BLaER1 treated with 17β-estradiol and CSF1 and Interleukin-3, amounts not matched to agents 10 nM and 100 nM (cell line): ENCODE measurements around the gene MCCC1.
"Not testable (repeated sequence)": the region's sequence is repeated elsewhere in the genome, so short reads cannot be mapped to it uniquely, and the experiment has no call there.

ENCODE experiments used
- H3K27ac ChIP-seq, 11 experiments: shearing (Covaris generic); formaldehyde crosslinking; 2 replicates each; pipeline ENCODE4 v1.8.1; 2022
- H3K27me3 ChIP-seq, 11 experiments: shearing (Covaris generic); formaldehyde crosslinking; 2 replicates each; pipeline ENCODE4 v1.8.1; 2022
- H3K36me3 ChIP-seq, 11 experiments: shearing (Covaris generic); formaldehyde crosslinking; 2 replicates each; pipeline ENCODE4 v1.8.1; 2022
- H3K4me1 ChIP-seq, 10 experiments: shearing (Covaris generic); formaldehyde crosslinking; 2 replicates each; pipeline ENCODE4 v1.8.1; 2022
- H3K4me2 ChIP-seq, 11 experiments: shearing (Covaris generic); formaldehyde crosslinking; 2 replicates each; pipeline ENCODE4 v1.8.1; 2022
- H3K4me3 ChIP-seq, 10 experiments: shearing (Covaris generic); formaldehyde crosslinking; 2 replicates each; pipeline ENCODE4 v1.8.1; 2022
- H3K9ac ChIP-seq, 11 experiments: shearing (Covaris generic); formaldehyde crosslinking; 2 replicates each; pipeline ENCODE4 v1.8.1; 2022
- H3K9me3 ChIP-seq, 11 experiments: shearing (Covaris generic); formaldehyde crosslinking; replicated peaks in 1 of 11; 2 replicates each; pipeline ENCODE4 v1.8.1; 2022
- H4K20me1 ChIP-seq, 11 experiments: shearing (Covaris generic); formaldehyde crosslinking; 2 replicates each; pipeline ENCODE4 v1.8.1; 2022
- Cebpa-rat ChIP-seq, 11 experiments: shearing (Covaris generic); IDR thresholded peaks; 2 replicates each; pipeline ENCODE4 v1.8.1; 2022

MCCC1 gene

GRCh38 chr3:183074261-183074660 lies 25.0 kb downstream of the MCCC1 start:
- H3K9ac ChIP-seq: peak overlapping the region in 3 of 11 experiments; percentile 8 to 50 (median 30); a peak in 3 of 22 replicates
- peak overlapping the region in 5 of 11 experiments; percentile 13 to 72 (median 48); a peak in 8 of 22 replicates for H3K27ac ChIP-seq
- H3K36me3 ChIP-seq: peaks cover 59 to 85% (median 78%) of the 10 kb centered on the region in 11 experiments
- H3K4me3 ChIP-seq: peak overlapping the region in 1 of 10 experiments; percentile 11; a peak in 1 of 20 replicates
- no peaks in the 10 kb centered on the region for H4K20me1 ChIP-seq
- TF ChIP-seq Cebpa-rat (IDR thresholded peaks at IDR 0.05): no peak
- peaks cover 0 to 27% (median 12%) of the 10 kb centered on the region in 10 experiments; a peak in 10 of 20 replicates for H3K4me1 ChIP-seq
- peak overlapping the region in 5 of 11 experiments; percentile 1 to 80 (median 61); a peak in 9 of 22 replicates for H3K4me2 ChIP-seq
- H3K9me3 ChIP-seq: peaks cover 31 to 46% (median 42%) of the 10 kb centered on the region in 11 experiments
- H3K27me3 ChIP-seq: no peaks in the 10 kb centered on the region

- Histone ChIP-seq H3K9ac (peak overlapping the region in 3 of 11 experiments; percentile 8 to 50 (median 30); a peak in 3 of 22 replicates), H3K4me2 (peak overlapping the region in 5 of 11 experiments; percentile 1 to 80 (median 61); a peak in 9 of 22 replicates), H3K27ac (peak overlapping the region in 5 of 11 experiments; percentile 13 to 72 (median 48); a peak in 8 of 22 replicates), H3K4me1 (peaks cover 0 to 27% (median 12%) of the 10 kb centered on the region in 10 experiments; a peak in 10 of 20 replicates), H3K36me3 (peaks cover 59 to 85% (median 78%) of the 10 kb centered on the region in 11 experiments), H4K20me1 (no peaks in the 10 kb centered on the region), H3K27me3 (no peaks in the 10 kb centered on the region), H3K4me3 (peak overlapping the region in 1 of 10 experiments; percentile 11; a peak in 1 of 20 replicates), H3K9me3 (peaks cover 27 to 46% (median 40%) of the 10 kb centered on the region in 11 experiments)
- TF ChIP-seq Cebpa-rat (IDR thresholded peaks at IDR 0.05): no peak
Observed at GRCh38 chr3:183073839-183074238, 25.5 kb downstream of the MCCC1 start.

DNA sequence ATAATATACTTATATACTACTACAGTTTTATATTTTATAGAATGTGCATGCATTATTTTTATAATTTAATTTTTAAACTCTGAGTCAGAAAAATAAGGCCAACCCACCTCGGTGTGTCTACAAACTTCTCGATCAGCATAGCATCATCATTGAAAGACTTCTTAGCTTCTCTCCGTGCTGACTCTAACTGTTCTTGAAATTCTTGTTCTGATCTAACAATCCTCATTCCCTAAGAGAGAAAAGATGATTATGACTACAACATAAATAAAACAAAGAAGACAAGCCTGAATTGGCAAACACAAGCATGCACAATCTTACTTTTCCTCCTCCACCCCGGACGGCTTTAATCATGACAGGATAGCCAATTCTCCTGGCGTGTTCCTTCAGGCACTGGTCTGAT lies 28.4 kb downstream of the MCCC1 start:
- Histone ChIP-seq H3K4me3 (no peak overlapping the region), H3K27me3 (no peaks in the 10 kb centered on the region), H3K9ac (no peak overlapping the region), H3K27ac (no peak overlapping the region), H3K9me3 (peaks cover 24 to 44% (median 39%) of the 10 kb centered on the region in 11 experiments), H3K36me3 (peaks cover 64 to 85% (median 79%) of the 10 kb centered on the region in 11 experiments), H3K4me2 (no peak overlapping the region), H3K4me1 (peaks cover 0 to 27% (median 12%) of the 10 kb centered on the region in 10 experiments; a peak in 10 of 20 replicates), H4K20me1 (no peaks in the 10 kb centered on the region)
- no peak for TF ChIP-seq Cebpa-rat (IDR thresholded peaks at IDR 0.05)

DNA sequence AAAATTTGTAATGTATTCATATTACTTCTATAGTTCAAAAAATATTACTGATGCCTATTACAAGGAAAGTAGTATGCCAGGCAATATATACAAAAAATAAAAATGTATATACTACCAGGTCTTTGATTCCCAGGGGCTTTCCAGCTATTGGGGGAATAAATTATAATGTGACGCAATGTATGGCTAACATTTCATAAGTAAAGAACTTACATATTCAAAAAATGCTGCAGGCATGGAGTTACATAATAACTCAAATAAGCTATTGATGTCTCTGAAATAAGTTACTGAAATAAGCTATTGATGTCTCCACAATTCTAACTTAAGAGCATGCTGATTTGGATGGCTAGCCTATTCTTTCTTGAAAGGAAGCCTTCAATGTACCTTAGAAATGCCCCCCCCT lies 30.2 kb downstream of the MCCC1 start:
- TF ChIP-seq Cebpa-rat (IDR thresholded peaks at IDR 0.05): no peak
- H3K27ac ChIP-seq: no peak overlapping the region
- H3K27me3 ChIP-seq: no peaks in the 10 kb centered on the region
- no peak overlapping the region for H3K4me2 ChIP-seq
- no peak overlapping the region for H3K9ac ChIP-seq
- H3K4me3 ChIP-seq: no peak overlapping the region
- peaks cover 76 to 91% (median 85%) of the 10 kb centered on the region in 11 experiments for H3K36me3 ChIP-seq
- peaks cover 0 to 16% (median 5%) of the 10 kb centered on the region in 10 experiments; a peak in 10 of 20 replicates for H3K4me1 ChIP-seq
- no peaks in the 10 kb centered on the region for H4K20me1 ChIP-seq
- H3K9me3 ChIP-seq: peaks cover 19 to 42% (median 34%) of the 10 kb centered on the region in 11 experiments

DNA sequence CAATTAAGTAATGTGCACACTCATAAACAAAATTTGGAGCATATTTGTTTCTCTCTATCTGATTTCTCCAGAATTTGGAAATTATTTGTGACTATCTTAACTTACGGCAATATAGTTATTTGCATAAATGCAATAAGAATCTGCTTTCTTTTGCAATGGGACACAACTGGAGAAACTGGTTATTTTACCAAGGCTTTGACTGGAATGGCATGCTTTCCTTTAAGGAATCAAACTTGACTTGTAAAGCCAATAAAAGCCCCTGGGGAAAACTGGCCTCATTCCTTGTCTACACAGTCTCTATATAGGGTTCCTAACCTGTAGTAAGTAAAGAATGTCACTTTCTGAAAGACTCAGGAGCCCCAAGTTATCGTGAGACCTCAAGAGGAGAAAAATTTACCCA lies 32.4 kb downstream of the MCCC1 start:
- H3K36me3 ChIP-seq: peaks cover 78 to 99% (median 90%) of the 10 kb centered on the region in 11 experiments

DNA sequence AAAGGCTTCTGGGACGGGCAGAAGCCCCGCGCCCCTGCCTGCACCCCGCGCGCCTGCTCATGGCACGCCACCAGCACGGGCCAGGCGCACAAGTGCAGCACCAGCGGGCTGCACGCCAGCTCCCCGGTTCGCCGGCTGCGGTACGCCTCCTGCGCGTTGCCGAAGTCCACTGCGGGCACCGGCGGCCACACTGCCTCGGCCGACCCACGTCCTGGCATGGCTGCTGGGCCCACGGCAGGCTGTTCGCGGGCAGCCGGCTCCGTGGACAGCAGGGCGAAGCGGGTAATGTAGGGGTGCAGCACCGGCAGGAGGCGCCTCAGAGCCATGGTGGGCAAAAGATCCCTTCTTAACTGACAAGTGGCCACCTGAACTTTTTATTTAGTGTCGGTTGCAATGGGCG lies 34.8 kb downstream of the MCCC1 start:
- TF ChIP-seq Cebpa-rat (IDR thresholded peaks at IDR 0.05): no peak
- H3K4me1 ChIP-seq: no peaks in the 10 kb centered on the region
- no peaks in the 10 kb centered on the region for H4K20me1 ChIP-seq
- H3K9ac ChIP-seq: no peak overlapping the region
- H3K4me3 ChIP-seq: no peak overlapping the region
- no peak overlapping the region for H3K4me2 ChIP-seq
- H3K36me3 ChIP-seq: peaks cover 54 to 86% (median 74%) of the 10 kb centered on the region in 11 experiments
- no peak overlapping the region for H3K27ac ChIP-seq
- no peaks in the 10 kb centered on the region for H3K27me3 ChIP-seq
- peaks cover 19 to 42% (median 34%) of the 10 kb centered on the region in 11 experiments for H3K9me3 ChIP-seq

More for the DNA sequence above, 32.4 kb downstream of the MCCC1 start:
- H3K27me3 ChIP-seq, H4K20me1 ChIP-seq, H3K4me1 ChIP-seq, H3K9ac ChIP-seq, H3K4me2 ChIP-seq, H3K4me3 ChIP-seq, H3K27ac ChIP-seq: not testable (repeated sequence)
- H3K9me3 ChIP-seq: peaks cover 19 to 42% (median 34%) of the 10 kb centered on the region in 11 experiments

DNA sequence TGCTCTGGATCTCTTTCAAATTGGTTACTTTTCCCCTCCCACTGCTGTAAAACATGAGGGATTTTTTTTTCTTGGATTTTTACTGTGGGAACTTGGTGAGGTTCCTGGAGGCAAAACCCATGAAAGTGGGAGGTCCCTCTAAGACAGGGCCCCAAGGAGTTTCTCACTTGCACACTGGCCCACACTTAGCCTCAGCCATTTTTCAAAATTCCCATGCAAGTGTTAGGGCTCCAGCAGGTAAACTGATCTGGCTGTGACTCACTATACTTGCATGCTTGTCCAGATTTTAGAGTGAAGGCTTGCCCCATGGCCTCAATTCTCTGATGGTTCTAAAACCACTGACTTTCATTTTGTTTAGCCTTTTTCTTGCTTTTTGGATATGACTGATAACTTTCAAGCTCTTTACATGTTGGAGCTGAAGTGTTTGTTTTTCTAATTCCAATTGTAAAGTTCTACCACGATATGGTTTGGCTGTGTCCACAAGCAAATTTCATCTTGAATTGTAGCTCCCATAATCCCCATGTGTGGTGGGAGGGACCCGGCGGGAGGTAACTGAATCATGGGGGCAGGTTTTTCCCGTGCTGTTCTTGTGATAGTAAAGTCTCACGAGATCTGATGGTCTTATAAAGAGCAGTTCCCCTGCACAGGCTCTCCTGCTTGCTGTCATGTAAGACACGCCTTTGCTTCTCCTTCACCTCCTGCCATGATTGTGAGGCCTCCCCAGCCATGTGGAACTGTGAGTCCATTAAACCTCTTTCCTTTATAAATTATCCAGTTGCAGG lies 37.7 kb downstream of the MCCC1 start:
- TF ChIP-seq Cebpa-rat (IDR thresholded peaks at IDR 0.05): no peak
- no peaks in the 10 kb centered on the region for H3K4me1 ChIP-seq
- peaks cover 36 to 69% (median 56%) of the 10 kb centered on the region in 11 experiments for H3K36me3 ChIP-seq
- no peak overlapping the region for H3K27ac ChIP-seq
- H3K4me2 ChIP-seq: no peak overlapping the region
- H3K9ac ChIP-seq: no peak overlapping the region
- peaks cover 0 to 19% (median 13%) of the 10 kb centered on the region in 11 experiments; a peak in 18 of 22 replicates for H3K9me3 ChIP-seq
- H3K27me3 ChIP-seq: no peaks in the 10 kb centered on the region
- H3K4me3 ChIP-seq: no peak overlapping the region
- no peaks in the 10 kb centered on the region for H4K20me1 ChIP-seq

GRCh38 chr3:183058351-183058750 lies 40.9 kb downstream of the MCCC1 start:
- Histone ChIP-seq H3K27ac (no peak overlapping the region), H3K36me3 (peaks cover 31 to 68% (median 55%) of the 10 kb centered on the region in 11 experiments), H3K4me3 (no peak overlapping the region), H3K9me3 (no peaks in the 10 kb centered on the region), H3K4me2 (no peak overlapping the region), H4K20me1 (no peaks in the 10 kb centered on the region), H3K4me1 (no peaks in the 10 kb centered on the region), H3K27me3 (no peaks in the 10 kb centered on the region), H3K9ac (no peak overlapping the region)
- TF ChIP-seq Cebpa-rat (IDR thresholded peaks at IDR 0.05): no peak

DNA sequence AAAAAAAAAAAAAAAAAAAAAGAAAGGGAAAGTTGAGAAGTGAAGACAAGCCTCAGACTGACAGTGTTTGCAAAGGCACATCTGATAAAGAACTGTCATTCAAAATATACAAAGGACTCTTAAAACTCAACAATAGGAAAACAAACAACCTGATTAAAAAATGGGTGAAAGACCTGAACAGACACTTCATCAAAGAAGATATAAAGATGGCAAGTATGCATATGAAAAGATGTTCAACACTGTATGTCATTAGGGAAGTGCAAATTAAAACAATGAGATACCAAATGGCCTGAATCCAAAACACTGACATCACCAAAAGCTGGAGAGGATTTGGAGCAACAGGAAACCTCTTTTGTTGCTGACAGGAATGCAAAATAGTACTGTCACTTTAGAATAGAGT lies 48.6 kb downstream of the MCCC1 start:
- Histone ChIP-seq H3K4me2 (no peak overlapping the region), H3K9ac (no peak overlapping the region), H3K9me3 (peaks cover 13 to 23% (median 21%) of the 10 kb centered on the region in 11 experiments), H3K36me3 (peaks cover 86 to 100% (median 92%) of the 10 kb centered on the region in 11 experiments), H3K27ac (no peak overlapping the region), H3K4me1 (no peaks in the 10 kb centered on the region), H3K27me3 (no peaks in the 10 kb centered on the region), H3K4me3 (no peak overlapping the region), H4K20me1 (no peaks in the 10 kb centered on the region)
- no peak for TF ChIP-seq Cebpa-rat (IDR thresholded peaks at IDR 0.05)
